Endothelial cell of umbilical vein (primary cell): ENCODE data around the gene TARBP1. TPM values are rescaled to one million over a fixed set of nuclear protein-coding genes. Genes with fewer than 3 reads are reported as not detected.

Source experiments
- BruUV-seq: library from RNA; stranded (reverse); fragments of 400-500 nt; replicated peaks from 2 replicates; lab custom pipeline; 2021; lab: Mats Ljungman, UMichigan
- CTCF ChIA-PET: fragments of 300-600, 350-600 bp; sonication (Branson Sonifier 250); formaldehyde crosslinking; loops from one replicate; lab custom pipeline; 2021; ENCODE audit warnings: antibody characterized with exemption, inconsistent platforms; lab: Charles Lee
- POLR2A ChIA-PET: fragments of 300-600, 350-600 bp; sonication (Branson Sonifier 250); formaldehyde crosslinking; loops from one replicate; lab custom pipeline; 2021; ENCODE audit warnings: antibody characterized with exemption, inconsistent platforms; lab: Charles Lee
- DNase-seq: peaks from one replicate; pipeline ENCODE4 v3.0.0-alpha.2; 2011; ENCODE audit warnings: low read depth, low spot score
- FAIRE-seq: peaks from 2 replicates; lab custom pipeline; 2011; peaks lifted over from hg19 to GRCh38; lab: Jason Lieb, UNC
- H2AFZ ChIP-seq: 2 replicates; pipeline ENCODE4 v1.6.0; 2012; ENCODE audit warnings: low read depth, low read length, control low read depth, inconsistent platforms
- H3K27ac ChIP-seq: 2 replicates; pipeline ENCODE4 v1.5.1; 2011; ENCODE audit warnings: low read depth, mild to moderate bottlenecking, control low read depth, low read length, moderate library complexity; ENCODE audit not compliant: insufficient read depth
- H3K27me3 ChIP-seq, 2 experiments: 2 replicates each; pipeline versions ENCODE4 v1.6.0 to v1.6.1; 2011; ENCODE audit warnings: low read length in 2 of 2, mixed read lengths in 1 of 2; ENCODE audit not compliant: control insufficient read depth in 2 of 2, insufficient read depth in 2 of 2
- H3K36me3 ChIP-seq, 2 experiments: 2 replicates in 1 of 2; 3 replicates in 1 of 2; pipeline ENCODE4 v1.5.1; 2011; ENCODE audit warnings: low read length in 2 of 2, mild to moderate bottlenecking in 1 of 2, moderate library complexity in 1 of 2; ENCODE audit not compliant: control insufficient read depth in 2 of 2, insufficient read depth in 2 of 2; ENCODE audit errors: extremely low read depth in 1 of 2
- H3K4me1 ChIP-seq: 3 replicates; pipeline ENCODE4 v1.5.1; 2011; ENCODE audit warnings: mild to moderate bottlenecking, low read length; ENCODE audit not compliant: control insufficient read depth, insufficient read depth; ENCODE audit errors: extremely low read depth
- H3K4me2 ChIP-seq: 2 replicates; pipeline ENCODE4 v1.6.1; 2011; ENCODE audit warnings: low read length, control low read depth, mixed read lengths; ENCODE audit not compliant: insufficient read depth
- H3K4me3 ChIP-seq, 3 experiments: fragments of 200-600 bp in 1 of 3; sonication (generic), shearing (Covaris generic) in 1 of 3; replicated peaks in 1 of 3; 2 replicates each; pipeline ENCODE4 v1.5.1; 2011 to 2016; ENCODE audit warnings: control low read depth in 3 of 3, low read length in 3 of 3, mild to moderate bottlenecking in 2 of 3, inconsistent platforms in 1 of 3, low read depth in 1 of 3, moderate library complexity in 1 of 3; ENCODE audit not compliant: insufficient read depth in 1 of 3
- H3K79me2 ChIP-seq: 2 replicates; pipeline ENCODE4 v1.6.0; 2012; ENCODE audit warnings: low read length, inconsistent platforms; ENCODE audit not compliant: control insufficient read depth, insufficient read depth
- H3K9ac ChIP-seq: replicated peaks from 2 replicates; pipeline ENCODE3; 2011; ENCODE audit warnings: low read length, control low read depth; ENCODE audit not compliant: insufficient read depth; ENCODE audit errors: extremely low read depth
- H3K9me1 ChIP-seq: replicated peaks from 3 replicates; pipeline ENCODE4 v1.6.0; 2011; ENCODE audit warnings: mild to moderate bottlenecking, low read length; ENCODE audit not compliant: control insufficient read depth, insufficient read depth; ENCODE audit errors: extremely low read depth
- H3K9me3 ChIP-seq: replicated peaks from 2 replicates; pipeline ENCODE4 v1.5.1; 2012; ENCODE audit warnings: low read length, inconsistent platforms; ENCODE audit not compliant: control insufficient read depth, insufficient read depth
- H4K20me1 ChIP-seq: replicated peaks from 2 replicates; pipeline ENCODE3; 2011; ENCODE audit warnings: mild to moderate bottlenecking, low read length; ENCODE audit not compliant: control insufficient read depth, insufficient read depth; ENCODE audit errors: extremely low read depth
- CTCF ChIP-seq, 2 donors: IDR thresholded peaks; 1 replicate in 1 of 2; 2 replicates in 1 of 2; pipeline ENCODE4 v1.5.1; 2011; ENCODE audit warnings: low read length in 2 of 2, mild to moderate bottlenecking in 2 of 2, moderate library complexity in 2 of 2, control low read depth in 1 of 2, inconsistent platforms in 1 of 2, low read depth in 1 of 2; ENCODE audit not compliant: insufficient read depth in 1 of 2; ENCODE audit errors: extremely low read depth in 1 of 2
- EZH2 ChIP-seq: IDR thresholded peaks from 2 replicates; pipeline ENCODE4 v1.6.1; 2012; ENCODE audit warnings: borderline replicate concordance, low read depth, mild to moderate bottlenecking, moderate library complexity, low read length, inconsistent platforms; ENCODE audit not compliant: severe bottlenecking
- FOS ChIP-seq: IDR thresholded peaks from 2 replicates; pipeline ENCODE4 v1.6.1; 2011; ENCODE audit warnings: mild to moderate bottlenecking, low read length, moderate library complexity, borderline replicate concordance; ENCODE audit not compliant: insufficient read depth
- GATA2 ChIP-seq: IDR thresholded peaks from 2 replicates; pipeline ENCODE4 v1.7.0; 2011; ENCODE audit warnings: low read depth, mild to moderate bottlenecking, moderate library complexity, mixed read lengths, low read length; ENCODE audit not compliant: insufficient read length, insufficient read depth
- JUN ChIP-seq: IDR thresholded peaks from 2 replicates; pipeline ENCODE4 v1.6.1; 2011; ENCODE audit warnings: borderline replicate concordance, low read depth; ENCODE audit not compliant: insufficient read length, insufficient read depth
- MYC ChIP-seq: IDR thresholded peaks from one replicate; pipeline ENCODE4 v1.6.1; 2011; ENCODE audit warnings: mild to moderate bottlenecking, low read depth, low read length
- POLR2A ChIP-seq: IDR thresholded peaks from 2 replicates; pipeline ENCODE4 v1.6.1; 2012; ENCODE audit warnings: low read depth, mild to moderate bottlenecking, control low read depth, low read length
- POLR2AphosphoS5 ChIP-seq: IDR thresholded peaks from 2 replicates; pipeline ENCODE4 v1.6.1; 2012; ENCODE audit warnings: low read depth, mild to moderate bottlenecking, control low read depth, low read length, moderate library complexity; ENCODE audit not compliant: insufficient read depth
- dilution Hi-C: fragments of 300-500 bp; cut with MboI; formaldehyde crosslinking; loops from one replicate; pipeline ENCODE4 v1.15.0; 2019; ENCODE audit warnings: low sequenced_read_pairs; ENCODE audit not compliant: extremely low pct_ligation_motif_present
- intact Hi-C: fragments of 100-400 bp; cut with micrococcal nuclease; formaldehyde crosslinking; loops from one replicate; pipeline ENCODE4 v1.10.0; 2022
- polyA plus RNA-seq, 4 experiments: library from polyadenylated mRNA; depleted of rRNA in 3 of 4; stranded (reverse) in 3 of 4; unstranded in 1 of 4; fragments of >200 nt; gene quantifications; 2 replicates each; pipeline versions ENCODE4 v1.2.1 to v1.2.3, GENCODE V29; 2011 to 2012; ENCODE audit warnings: missing spikeins in 1 of 4
- total RNA-seq: library from RNA; stranded (reverse); gene quantifications from 2 replicates; pipeline ENCODE4 v1.2.3, GENCODE V29; 2021
- TF ChIP-seq, protein P1 (sequence below): IDR thresholded peaks from 2 replicates; pipeline ENCODE4 v1.6.1; 2011; ENCODE audit not compliant: insufficient read depth, insufficient read length

The TARBP1 gene
- total and polyA plus RNA-seq, 2 donors (not counting 3 experiments of a cell fraction or from before 2014, with no cell fraction given) = 17.3 to 23.4 TPM

DNA sequence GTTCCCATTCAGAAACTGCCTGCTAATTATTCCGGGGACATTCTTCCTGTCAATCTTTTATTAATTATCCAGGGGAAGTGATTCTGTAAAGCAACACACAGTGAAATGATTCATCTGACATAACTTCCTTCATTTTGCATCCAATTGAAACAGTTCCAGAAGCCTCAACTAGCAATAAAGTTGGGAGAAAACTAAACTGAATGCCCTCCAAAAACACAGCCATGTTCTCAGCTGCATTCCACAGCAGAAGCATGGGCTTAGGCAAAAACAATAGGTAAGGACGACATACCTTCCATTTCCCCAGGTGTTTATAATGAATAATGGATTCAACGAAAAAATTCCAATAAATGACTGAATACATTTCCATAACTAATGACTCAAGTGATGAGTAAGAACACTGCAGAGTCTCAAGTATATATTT is 36.9 kb upstream of the TARBP1 start:
- no peak for TF ChIP-seq GATA2
- TF ChIP-seq MYC = no peak
- peak; percentile 75 for TF ChIP-seq FOS
- no peak for TF ChIP-seq CTCF (IDR thresholded peaks at IDR 0.05; ENCODE audit: extremely low read depth in 1 of 2, insufficient read depth in 1 of 2, low read depth in 1 of 2, low read length in 2 of 2)
- no peak for TF ChIP-seq POLR2A
- no peak for TF ChIP-seq POLR2AphosphoS5
- TF ChIP-seq, protein P1, sequence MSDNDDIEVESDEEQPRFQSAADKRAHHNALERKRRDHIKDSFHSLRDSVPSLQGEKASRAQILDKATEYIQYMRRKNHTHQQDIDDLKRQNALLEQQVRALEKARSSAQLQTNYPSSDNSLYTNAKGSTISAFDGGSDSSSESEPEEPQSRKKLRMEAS = no peak
- peak; percentile 77 for TF ChIP-seq JUN
- TF ChIP-seq EZH2 = no peak
- H3K9me3 ChIP-seq = no peaks in the 10 kb centered on the region
- H3K9me1 ChIP-seq = no peaks in the 10 kb centered on the region
- POLR2A ChIA-PET = no interaction called here
- peak overlapping the region; percentile 72 for H3K4me2 ChIP-seq
- H2AFZ ChIP-seq = peak overlapping the region; percentile 65
- BruUV-seq = no TSS peak
- H3K27me3 ChIP-seq = no peaks in the 10 kb centered on the region
- H4K20me1 ChIP-seq = no peaks in the 10 kb centered on the region
- no peaks in the 10 kb centered on the region for H3K36me3 ChIP-seq
- intact Hi-C loops = loop anchor here (1.0 kb wide), 1 partner anchor 28 kb away; no protein-coding TSS in a partner anchor
- H3K9ac ChIP-seq = peak overlapping the region; percentile 58
- peak overlapping the region; percentile 58 for H3K27ac ChIP-seq
- CTCF ChIA-PET = interaction anchor here (0.8 to 1.1 kb wide), 5 partner anchors 15 to 568 kb away, joined by 3 to 5 read pairs (median 3); no protein-coding TSS in a partner anchor
- dilution Hi-C loops = no loop called here
- DNase-seq = peak; percentile 87
- peaks cover 15% of the 10 kb centered on the region for H3K4me1 ChIP-seq
- FAIRE-seq = peak; percentile 91
- H3K79me2 ChIP-seq = no peaks in the 10 kb centered on the region
- H3K4me3 ChIP-seq = no peak overlapping the region
